ENCODE results near the gene LFNG. TPM values are rescaled to one million over a fixed set of nuclear protein-coding genes. Genes with fewer than 3 reads are reported as not detected.

LFNG gene
- total and polyA plus RNA-seq, 7 donors, result 1.3 to 3.0 (median 2.4) TPM

DNA sequence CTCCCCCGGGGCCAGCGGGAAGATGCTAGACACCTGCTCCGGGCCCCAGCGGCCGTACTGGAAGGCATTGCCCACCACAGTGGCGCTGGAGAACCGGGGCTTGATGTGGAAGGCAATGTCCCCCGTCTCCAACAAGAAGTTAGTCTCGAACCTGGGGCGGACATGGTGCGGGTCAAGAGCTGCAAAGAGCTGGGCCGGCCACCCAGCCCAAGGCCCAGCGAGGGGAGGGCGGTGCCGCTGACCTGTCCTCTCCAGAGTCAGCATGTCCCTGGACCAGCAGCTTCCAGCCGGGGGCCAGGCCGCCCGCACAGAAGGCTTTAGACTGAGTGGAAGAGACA, 43.9 kb upstream of the LFNG start:
- H3K27me3 ChIP-seq (ENCODE audit: insufficient read depth in 3 of 3, low read length in 2 of 3), result peaks cover 0 to 54% (median 17%) of the 10 kb centered on the region in 3 donors
- H3K27ac ChIP-seq, result no peak overlapping the region
- H3K4me3 ChIP-seq, result no peak overlapping the region
- no peaks in the 10 kb centered on the region for H3K9me3 ChIP-seq
- WGBS, 3 donors, result 90 to 92% (median 91%) methylated on average over 13 to 18 of the region's 18 CpGs
- intact Hi-C loops (cut with DNase I), result loop anchor here in 1 of 2 donors (5.0 kb wide), 2 partner anchors 72 to 207 kb away; no protein-coding TSS in a partner anchor
- no peaks in the 10 kb centered on the region for H3K36me3 ChIP-seq (ENCODE audit: insufficient read depth in 1 of 2, low read depth in 1 of 2)
- DNase-seq, result no peak
- TF ChIP-seq, protein P1, sequence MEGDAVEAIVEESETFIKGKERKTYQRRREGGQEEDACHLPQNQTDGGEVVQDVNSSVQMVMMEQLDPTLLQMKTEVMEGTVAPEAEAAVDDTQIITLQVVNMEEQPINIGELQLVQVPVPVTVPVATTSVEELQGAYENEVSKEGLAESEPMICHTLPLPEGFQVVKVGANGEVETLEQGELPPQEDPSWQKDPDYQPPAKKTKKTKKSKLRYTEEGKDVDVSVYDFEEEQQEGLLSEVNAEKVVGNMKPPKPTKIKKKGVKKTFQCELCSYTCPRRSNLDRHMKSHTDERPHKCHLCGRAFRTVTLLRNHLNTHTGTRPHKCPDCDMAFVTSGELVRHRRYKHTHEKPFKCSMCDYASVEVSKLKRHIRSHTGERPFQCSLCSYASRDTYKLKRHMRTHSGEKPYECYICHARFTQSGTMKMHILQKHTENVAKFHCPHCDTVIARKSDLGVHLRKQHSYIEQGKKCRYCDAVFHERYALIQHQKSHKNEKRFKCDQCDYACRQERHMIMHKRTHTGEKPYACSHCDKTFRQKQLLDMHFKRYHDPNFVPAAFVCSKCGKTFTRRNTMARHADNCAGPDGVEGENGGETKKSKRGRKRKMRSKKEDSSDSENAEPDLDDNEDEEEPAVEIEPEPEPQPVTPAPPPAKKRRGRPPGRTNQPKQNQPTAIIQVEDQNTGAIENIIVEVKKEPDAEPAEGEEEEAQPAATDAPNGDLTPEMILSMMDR (IDR thresholded peaks at IDR 0.05), result no peak
- ATAC-seq, result no peak
- H3K4me1 ChIP-seq, result peaks cover 15% of the 10 kb centered on the region

DNA sequence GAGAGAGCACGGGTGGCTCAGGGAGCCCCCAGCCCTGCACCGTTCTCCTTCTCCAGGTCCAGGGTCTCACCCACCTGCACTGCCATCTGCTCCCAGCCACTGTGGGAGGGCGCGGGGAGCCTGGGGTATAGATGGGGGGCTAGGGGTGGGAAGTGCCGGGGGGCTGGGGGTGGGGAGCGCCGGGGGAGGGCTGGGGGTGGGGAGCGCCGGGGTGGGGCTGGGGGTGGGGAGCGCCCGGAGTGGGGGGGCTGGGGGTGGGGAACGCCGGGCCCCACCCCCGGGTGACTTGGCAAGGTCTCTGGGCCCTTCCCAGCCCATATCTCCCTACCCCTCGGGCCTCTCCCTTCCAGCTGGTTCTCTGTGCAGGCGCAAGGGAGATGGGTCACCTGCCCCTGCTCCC, 43.3 kb upstream of the LFNG start, which contains the start of gene GRIFIN:
TSS of gene GRIFIN (minus strand) at position 101 of the 400 bp plus-strand sequence. CDS start at position 86, 15 bp downstream.
- H3K4me3 ChIP-seq, result no peak within 1 kb of the TSS
- WGBS, 3 donors, result 70 to 89% (median 70%) methylated on average over 5 to 16 of the region's 16 CpGs
- intact Hi-C loops (cut with DNase I), result loop anchor here in 1 of 2 donors (5.0 kb wide), 2 partner anchors 71 to 206 kb away; no protein-coding TSS in a partner anchor
- no peaks in the 10 kb centered on the region for H3K36me3 ChIP-seq (ENCODE audit: insufficient read depth in 1 of 2, low read depth in 1 of 2)
- DNase-seq, result no peak
- TF ChIP-seq, protein P1 (IDR thresholded peaks at IDR 0.05), result no peak
- H3K4me1 ChIP-seq, result peaks cover 15% of the 10 kb centered on the region
- ATAC-seq, result no peak
- no peak within 1 kb of the TSS for H3K27ac ChIP-seq
- H3K27me3 ChIP-seq (ENCODE audit: insufficient read depth in 3 of 3, low read length in 2 of 3), result peaks cover 0 to 53% (median 17%) of the 10 kb centered on the region in 3 donors
- no peaks in the 10 kb centered on the region for H3K9me3 ChIP-seq

DNA sequence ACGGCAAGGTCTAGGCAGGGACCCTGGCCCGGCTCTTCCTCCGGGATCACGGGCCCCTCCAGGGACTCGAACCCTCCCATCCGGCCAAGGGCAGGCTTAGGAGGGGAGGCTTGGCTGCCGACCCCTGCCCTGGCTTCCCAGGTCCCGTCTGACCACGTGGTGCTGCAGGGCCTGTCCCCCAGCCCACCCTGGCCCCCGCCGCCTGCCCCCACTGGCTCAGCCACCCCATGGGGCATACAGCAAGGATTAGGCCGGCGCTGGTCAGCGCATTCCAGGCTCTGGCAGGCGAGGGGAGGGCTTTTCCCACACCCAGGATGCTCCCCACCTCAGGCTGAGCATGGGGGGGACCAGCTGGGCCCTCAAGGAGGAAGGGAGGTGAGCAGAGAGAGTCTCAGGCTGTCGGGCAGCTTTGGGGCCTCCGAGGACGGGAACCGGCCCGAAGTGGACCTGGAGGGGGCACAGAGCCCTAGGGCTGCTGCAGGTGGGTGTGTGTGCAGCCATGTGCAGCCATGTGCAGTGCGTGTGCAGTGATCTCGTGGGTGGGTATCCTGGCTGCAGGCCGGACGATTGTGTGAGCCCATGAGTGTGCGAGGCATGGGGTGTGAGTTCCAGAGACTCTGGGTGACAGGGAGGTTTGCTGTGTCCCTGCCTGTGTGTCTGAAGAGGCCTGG, 42.7 kb upstream of the LFNG start:
- no peaks in the 10 kb centered on the region for H3K36me3 ChIP-seq (ENCODE audit: insufficient read depth in 1 of 2, low read depth in 1 of 2)
- TF ChIP-seq, protein P1 (IDR thresholded peaks at IDR 0.05), result no peak
- H3K27me3 ChIP-seq (ENCODE audit: insufficient read depth in 3 of 3, low read length in 2 of 3), result peaks cover 0 to 55% (median 17%) of the 10 kb centered on the region in 3 donors
- ATAC-seq (peak in 1 of 4 donors; percentile 3), DNase-seq (no peak)
- no peak overlapping the region for H3K27ac ChIP-seq
- 77 to 80% (median 77%) methylated on average over 20 to 25 of the region's 25 CpGs for WGBS, 3 donors
- intact Hi-C loops (cut with DNase I), result loop anchor here in 1 of 2 donors (5.0 kb wide), 2 partner anchors 70 to 205 kb away; no protein-coding TSS in a partner anchor
- no peaks in the 10 kb centered on the region for H3K9me3 ChIP-seq
- peaks cover 15% of the 10 kb centered on the region for H3K4me1 ChIP-seq
- no peak overlapping the region for H3K4me3 ChIP-seq

DNA sequence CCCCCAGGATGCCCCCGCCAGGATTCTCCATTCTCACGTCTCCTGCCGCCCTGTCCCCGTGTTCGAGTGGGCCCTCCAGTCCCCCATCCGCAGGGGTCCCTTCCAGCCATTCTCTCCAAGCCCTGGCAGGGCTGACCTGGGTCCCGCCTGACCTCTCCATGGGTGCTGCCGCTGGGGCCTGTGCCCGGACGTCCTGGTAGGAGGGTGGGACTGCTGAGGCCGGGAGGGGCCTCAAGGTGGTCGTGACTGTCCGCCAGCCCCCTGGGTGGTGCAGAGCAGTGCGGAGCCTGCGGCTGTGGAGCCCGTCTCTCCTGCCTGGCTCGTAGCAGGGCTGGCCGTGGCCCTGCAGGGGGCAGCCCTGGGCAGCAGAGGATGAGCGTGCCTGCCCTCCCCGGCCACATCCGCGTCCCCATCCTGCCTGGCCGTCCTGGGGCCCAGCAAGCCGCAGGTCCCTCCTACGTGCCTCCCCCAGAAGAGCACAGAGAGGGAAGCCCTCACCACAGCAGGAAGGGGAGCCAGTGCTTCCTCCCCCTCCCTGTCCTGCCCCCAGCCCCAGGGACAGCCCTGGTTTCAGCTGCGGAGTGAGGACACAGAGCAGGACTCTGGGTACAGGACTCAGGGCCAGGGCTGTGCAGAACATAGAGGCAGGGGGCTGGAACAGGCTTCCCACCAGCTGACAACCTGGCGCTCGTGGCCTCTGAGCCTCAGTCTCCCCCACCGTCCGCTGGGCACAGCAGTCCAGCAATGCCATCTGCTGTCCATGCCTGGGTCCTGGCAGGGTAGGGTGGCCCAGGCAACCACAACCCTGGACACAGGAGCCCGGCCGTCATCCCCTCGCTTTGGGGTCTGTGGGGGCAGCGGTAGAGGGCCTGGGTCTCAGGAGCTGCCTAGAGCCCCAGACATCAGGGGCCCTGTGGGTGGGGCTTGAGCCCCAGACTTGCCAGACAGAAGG, 41.9 kb upstream of the LFNG start:
- H3K9me3 ChIP-seq, result no peaks in the 10 kb centered on the region
- TF ChIP-seq, protein P1 (IDR thresholded peaks at IDR 0.05), result peak; percentile 59
- ATAC-seq, result peak; percentile 69 to 77 (median 74)
- 20 to 32% (median 30%) methylated on average over 28 to 34 of the region's 34 CpGs for WGBS, 3 donors
- DNase-seq, result peak; percentile 69 to 73
- peaks cover 15% of the 10 kb centered on the region for H3K4me1 ChIP-seq
- H3K4me3 ChIP-seq, result no peak overlapping the region
- H3K27me3 ChIP-seq (ENCODE audit: insufficient read depth in 3 of 3, low read length in 2 of 3), result peaks cover 0 to 58% (median 17%) of the 10 kb centered on the region in 3 donors
- intact Hi-C loops (cut with DNase I), result loop anchor here in 1 of 2 donors (5.0 kb wide), 2 partner anchors 70 to 205 kb away; no protein-coding TSS in a partner anchor
- no peak overlapping the region for H3K27ac ChIP-seq
- H3K36me3 ChIP-seq (ENCODE audit: insufficient read depth in 1 of 2, low read depth in 1 of 2), result no peaks in the 10 kb centered on the region

Measured in psoas muscle (tissue), 8 donors.